Esophagus squamous epithelium (tissue), 4 donors: Measurements from ENCODE around the gene MAGEF1.

Experiments used
- POLR2A ChIP-seq, 4 donors: fragments of 450-650 bp; IDR thresholded peaks; one replicate each; pipeline ENCODE4 v1.6.1; 2017; ENCODE audit warnings: antibody characterized with exemption in 4 of 4, mild to moderate bottlenecking in 4 of 4, moderate library complexity in 3 of 4
- TF ChIP-seq, protein P1 (sequence below), 6 experiments: fragments of 450-650 bp in 4 of 6; fragments of 200-600 bp in 2 of 6; sonication (generic) in 2 of 6; IDR thresholded peaks; one replicate each; pipeline ENCODE4 v1.5.1; 2016 to 2019; ENCODE audit warnings: antibody characterized with exemption in 6 of 6, mild to moderate bottlenecking in 4 of 6, moderate library complexity in 4 of 6

DNA sequence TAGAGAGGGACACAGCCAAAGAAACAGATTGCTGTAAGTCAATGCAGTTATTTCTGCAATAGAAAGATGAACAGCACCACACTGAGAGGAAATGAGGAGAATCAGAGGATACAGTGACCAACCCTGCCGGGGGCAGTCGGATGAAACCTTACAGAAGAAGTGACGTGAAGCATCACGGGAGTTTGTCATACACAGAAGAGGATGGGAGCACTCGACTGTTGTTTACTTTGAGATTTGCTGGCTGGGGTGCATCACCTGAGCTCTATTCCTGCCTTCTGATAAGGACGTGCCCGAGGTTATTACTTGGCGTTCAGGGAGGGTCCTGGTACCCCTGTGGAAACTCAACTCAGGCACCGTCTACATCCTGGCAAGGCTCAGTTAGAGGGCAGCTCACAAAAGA is 45.4 kb downstream of the MAGEF1 start:
- TF ChIP-seq, protein P1, sequence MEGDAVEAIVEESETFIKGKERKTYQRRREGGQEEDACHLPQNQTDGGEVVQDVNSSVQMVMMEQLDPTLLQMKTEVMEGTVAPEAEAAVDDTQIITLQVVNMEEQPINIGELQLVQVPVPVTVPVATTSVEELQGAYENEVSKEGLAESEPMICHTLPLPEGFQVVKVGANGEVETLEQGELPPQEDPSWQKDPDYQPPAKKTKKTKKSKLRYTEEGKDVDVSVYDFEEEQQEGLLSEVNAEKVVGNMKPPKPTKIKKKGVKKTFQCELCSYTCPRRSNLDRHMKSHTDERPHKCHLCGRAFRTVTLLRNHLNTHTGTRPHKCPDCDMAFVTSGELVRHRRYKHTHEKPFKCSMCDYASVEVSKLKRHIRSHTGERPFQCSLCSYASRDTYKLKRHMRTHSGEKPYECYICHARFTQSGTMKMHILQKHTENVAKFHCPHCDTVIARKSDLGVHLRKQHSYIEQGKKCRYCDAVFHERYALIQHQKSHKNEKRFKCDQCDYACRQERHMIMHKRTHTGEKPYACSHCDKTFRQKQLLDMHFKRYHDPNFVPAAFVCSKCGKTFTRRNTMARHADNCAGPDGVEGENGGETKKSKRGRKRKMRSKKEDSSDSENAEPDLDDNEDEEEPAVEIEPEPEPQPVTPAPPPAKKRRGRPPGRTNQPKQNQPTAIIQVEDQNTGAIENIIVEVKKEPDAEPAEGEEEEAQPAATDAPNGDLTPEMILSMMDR (IDR thresholded peaks at IDR 0.05), result no peak
- TF ChIP-seq POLR2A (IDR thresholded peaks at IDR 0.05), result no peak
